Measurements from ENCODE around the gene PLA2G2F.

The PLA2G2F gene

GRCh38 chr1:20143734-20144565 is 4.8 kb downstream of the PLA2G2F start:
- no peak for DNase-seq

GRCh38 chr1:20147846-20148570 is 8.9 kb downstream of the PLA2G2F start:
- no peak for DNase-seq

- no peak for DNase-seq
Observed at GRCh38 chr1:20148571-20149500, 9.7 kb downstream of the PLA2G2F start.

GRCh38 chr1:20149601-20150325 is 10.6 kb downstream of the PLA2G2F start:
- DNase-seq, result no peak

GRCh38 chr1:20150326-20150705 is 11.2 kb downstream of the PLA2G2F start:
- no peak for DNase-seq

- DNase-seq, result no peak
Observed at GRCh38 chr1:20150969-20151368, 11.8 kb downstream of the PLA2G2F start.

GRCh38 chr1:20151906-20152598 is 12.9 kb downstream of the PLA2G2F start:
- peak; percentile 82 for DNase-seq

- no peak for DNase-seq
Observed at GRCh38 chr1:20152599-20152930, 13.4 kb downstream of the PLA2G2F start.

- DNase-seq, result peak; percentile 29
Observed at GRCh38 chr1:20153000-20153418, 13.9 kb downstream of the PLA2G2F start.

- no peak for DNase-seq
Observed at GRCh38 chr1:20154301-20154831, 15.2 kb downstream of the PLA2G2F start.

GRCh38 chr1:20158358-20159070 is 19.4 kb downstream of the PLA2G2F start:
- no peak for DNase-seq

- DNase-seq, result no peak
Observed at GRCh38 chr1:20160034-20160433, 20.9 kb downstream of the PLA2G2F start.

- no peak for DNase-seq
Observed at GRCh38 chr1:20164694-20165202, 25.6 kb downstream of the PLA2G2F start.

GRCh38 chr1:20165522-20165951 is 26.4 kb downstream of the PLA2G2F start:
- DNase-seq, result no peak

GRCh38 chr1:20166051-20166450 is 26.9 kb downstream of the PLA2G2F start:
- DNase-seq, result no peak

- DNase-seq, result no peak
Observed at GRCh38 chr1:20167126-20167525, 28.0 kb downstream of the PLA2G2F start.

GRCh38 chr1:20168564-20169491 is 29.7 kb downstream of the PLA2G2F start:
- DNase-seq, result no peak

- no peak for DNase-seq
Observed at GRCh38 chr1:20169932-20170331, 30.8 kb downstream of the PLA2G2F start.

GRCh38 chr1:20172033-20172590 is 33.0 kb downstream of the PLA2G2F start:
- DNase-seq, result no peak
